GM18909 (cell line): ENCODE data around the gene INPP4B.
A peak's percentile ranks its signal among the peaks of the same experiment; 100 is the strongest.

Experiments used
- ATAC-seq: cut with Tn5 transposase; IDR thresholded peaks from one replicate; pipeline ENCODE4 v1.9.1; 2021; ENCODE audit warnings: mild to moderate bottlenecking; ENCODE audit not compliant: unreplicated experiment, poor library complexity

The INPP4B gene

GRCh38 chr4:142203505-142203904 is 642.6 kb downstream of the INPP4B start:
- no peak for ATAC-seq

GRCh38 chr4:142202404-142203332 is 643.4 kb downstream of the INPP4B start:
- peak; percentile 87 for ATAC-seq

- ATAC-seq, result no peak
Measured at GRCh38 chr4:142201041-142201440, 645.1 kb downstream of the INPP4B start.

GRCh38 chr4:142194905-142195304 is 651.2 kb downstream of the INPP4B start:
- ATAC-seq, result no peak

GRCh38 chr4:142191901-142192300 is 654.2 kb downstream of the INPP4B start:
- no peak for ATAC-seq

- no peak for ATAC-seq
Measured at GRCh38 chr4:142181021-142181420, 665.1 kb downstream of the INPP4B start.

- ATAC-seq, result no peak
Measured at GRCh38 chr4:142169216-142169615, 676.9 kb downstream of the INPP4B start.

- ATAC-seq, result no peak
Measured at GRCh38 chr4:142168181-142168580, 677.9 kb downstream of the INPP4B start.

GRCh38 chr4:142164767-142165500 is 681.2 kb downstream of the INPP4B start:
- no peak for ATAC-seq

GRCh38 chr4:142161086-142161485 is 685.0 kb downstream of the INPP4B start:
- ATAC-seq, result no peak

GRCh38 chr4:142160509-142160908 is 685.6 kb downstream of the INPP4B start:
- ATAC-seq, result no peak

GRCh38 chr4:142158980-142159379 is 687.1 kb downstream of the INPP4B start:
- ATAC-seq, result no peak

GRCh38 chr4:142156256-142156655 is 689.8 kb downstream of the INPP4B start:
- ATAC-seq, result no peak

- ATAC-seq, result no peak
Measured at GRCh38 chr4:142155347-142155746, 690.8 kb downstream of the INPP4B start.

- no peak for ATAC-seq
Measured at GRCh38 chr4:142150483-142150882, 695.6 kb downstream of the INPP4B start.

GRCh38 chr4:142144813-142145212 is 701.3 kb downstream of the INPP4B start:
- ATAC-seq, result no peak

- no peak for ATAC-seq
Measured at GRCh38 chr4:142142366-142143054, 703.6 kb downstream of the INPP4B start.

- ATAC-seq, result no peak
Measured at GRCh38 chr4:142141224-142141623, 704.9 kb downstream of the INPP4B start.

GRCh38 chr4:142130666-142131065 is 715.4 kb downstream of the INPP4B start:
- ATAC-seq, result no peak

GRCh38 chr4:142129931-142130330 is 716.2 kb downstream of the INPP4B start:
- no peak for ATAC-seq

GRCh38 chr4:142129473-142129872 is 716.6 kb downstream of the INPP4B start:
- ATAC-seq, result no peak
